Naive thymus-derived CD8-positive, alpha-beta T cell (primary cell): ENCODE results near the gene FAHD1. TPM values are rescaled to one million over a fixed set of nuclear protein-coding genes. Genes with fewer than 3 reads are reported as not detected.
"Not testable (repeated sequence)": the region's sequence is repeated elsewhere in the genome, so short reads cannot be mapped to it uniquely, and the experiment has no call there.

Experiments
- ATAC-seq, 2 donors: fragments of 150-1000 bp; cut with Tn5 transposase in 1 of 2; sonication (Bioruptor Pico), chemical (Tn5 transposase) in 1 of 2; 1 replicate in 1 of 2; 2 replicates in 1 of 2; pipeline ENCODE4 v1.10.0; 2021; ENCODE audit warnings: mild to moderate bottlenecking in 2 of 2, moderate library complexity in 2 of 2
- POLR2A ChIA-PET: fragments of 350-600 bp; sonication (Branson Sonifier 250); formaldehyde crosslinking; loops from one replicate; lab custom pipeline; 2021; ENCODE audit warnings: antibody characterized with exemption; lab: Charles Lee
- DNase-seq, 10 donors: peaks; one replicate each; pipeline versions ENCODE4 v3.0.0 to v3.0.0-alpha.2; 2020 to 2022
- H3K27ac Mint-ChIP-seq, 10 donors: one replicate each; pipeline ENCODE4 v1.8.0; 2020 to 2022; ENCODE audit warnings: mild to moderate bottlenecking in 10 of 10, mixed read lengths in 10 of 10, moderate library complexity in 4 of 10, inconsistent platforms in 1 of 10
- H3K27me3 Mint-ChIP-seq, 5 donors: one replicate each; pipeline ENCODE4 v1.8.0; 2021 to 2022; ENCODE audit warnings: mixed read lengths in 5 of 5
- H3K36me3 Mint-ChIP-seq, 3 donors: one replicate each; pipeline ENCODE4 v1.8.0; 2020 to 2022; ENCODE audit warnings: mixed read lengths in 3 of 3, mild to moderate bottlenecking in 2 of 3, inconsistent platforms in 1 of 3
- H3K4me1 Mint-ChIP-seq, 4 donors: one replicate each; pipeline ENCODE4 v1.8.0; 2021 to 2022; ENCODE audit warnings: mixed read lengths in 4 of 4
- H3K4me3 Mint-ChIP-seq, 10 donors: one replicate each; pipeline ENCODE4 v1.8.0; 2020 to 2022; ENCODE audit warnings: mild to moderate bottlenecking in 10 of 10, mixed read lengths in 10 of 10, moderate library complexity in 6 of 10, inconsistent platforms in 1 of 10
- H3K9me3 Mint-ChIP-seq, 9 donors: one replicate each; pipeline ENCODE4 v1.8.0; 2020 to 2022; ENCODE audit warnings: mixed read lengths in 9 of 9, mild to moderate bottlenecking in 3 of 9, inconsistent platforms in 1 of 9, moderate library complexity in 1 of 9
- polyA plus RNA-seq, 3 donors: library from polyadenylated mRNA; unstranded; fragments of 300-500 nt; fragmentation: Illumina TruSeq; gene quantifications; one replicate each; pipeline ENCODE4 v1.2.3, GENCODE V29; 2021
- total RNA-seq, 8 experiments: library from RNA in 2 of 8; stranded (reverse) in 2 of 8; gene quantifications; one replicate each; pipeline ENCODE4 v1.2.3 and lab custom pipeline; 2021 to 2026

Gene FAHD1
- total and polyA plus RNA-seq, 5 experiments from 2014 or later = 11.1 to 34.2 (median 20.3) TPM

DNA sequence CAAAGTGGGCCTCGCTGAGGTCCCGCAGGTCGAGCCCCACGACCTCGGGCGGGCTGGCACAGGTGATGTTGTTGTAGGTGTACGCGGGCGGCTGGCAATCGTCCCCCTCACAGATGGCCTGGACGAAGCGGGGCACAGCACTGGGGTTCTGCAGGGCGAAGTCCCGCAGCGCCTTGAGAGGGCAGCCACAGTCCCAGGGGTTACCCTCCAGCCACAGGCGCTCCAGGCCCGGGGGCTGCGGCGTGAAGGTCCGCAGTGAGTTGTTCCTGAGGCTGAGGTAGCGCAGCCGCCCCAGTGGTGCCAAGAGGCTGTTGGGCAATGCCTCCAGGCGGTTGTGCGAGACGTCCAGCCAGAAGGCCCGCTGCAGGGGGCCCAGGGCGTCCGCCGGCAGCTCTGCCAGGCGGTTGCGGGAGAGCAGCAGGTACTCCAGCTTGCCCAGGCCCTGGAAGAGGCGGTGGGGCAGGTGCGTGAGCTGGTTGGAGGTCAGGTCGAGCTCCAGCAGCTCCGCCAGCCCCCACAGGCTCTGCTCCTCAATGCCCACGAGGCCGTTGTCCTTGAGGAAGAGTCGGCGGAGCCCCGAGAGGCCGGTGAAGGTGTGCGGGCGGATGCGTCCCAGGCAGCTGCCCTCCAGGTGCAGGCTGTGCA, 36.3 kb upstream of the FAHD1 start:
- ATAC-seq = no peak
- Mint-ChIP-seq H3K4me3 (no peak overlapping the region), H3K36me3 (peaks cover 0 to 11% (median 6%) of the 10 kb centered on the region in 3 donors), H3K27ac (no peak overlapping the region), H3K9me3 (no peaks in the 10 kb centered on the region), H3K4me1 (peaks cover 1 to 15% (median 3%) of the 10 kb centered on the region in 4 donors), H3K27me3 (no peaks in the 10 kb centered on the region)
- DNase-seq = peak in 1 of 10 donors; percentile 61
- POLR2A ChIA-PET = no interaction called here

DNA sequence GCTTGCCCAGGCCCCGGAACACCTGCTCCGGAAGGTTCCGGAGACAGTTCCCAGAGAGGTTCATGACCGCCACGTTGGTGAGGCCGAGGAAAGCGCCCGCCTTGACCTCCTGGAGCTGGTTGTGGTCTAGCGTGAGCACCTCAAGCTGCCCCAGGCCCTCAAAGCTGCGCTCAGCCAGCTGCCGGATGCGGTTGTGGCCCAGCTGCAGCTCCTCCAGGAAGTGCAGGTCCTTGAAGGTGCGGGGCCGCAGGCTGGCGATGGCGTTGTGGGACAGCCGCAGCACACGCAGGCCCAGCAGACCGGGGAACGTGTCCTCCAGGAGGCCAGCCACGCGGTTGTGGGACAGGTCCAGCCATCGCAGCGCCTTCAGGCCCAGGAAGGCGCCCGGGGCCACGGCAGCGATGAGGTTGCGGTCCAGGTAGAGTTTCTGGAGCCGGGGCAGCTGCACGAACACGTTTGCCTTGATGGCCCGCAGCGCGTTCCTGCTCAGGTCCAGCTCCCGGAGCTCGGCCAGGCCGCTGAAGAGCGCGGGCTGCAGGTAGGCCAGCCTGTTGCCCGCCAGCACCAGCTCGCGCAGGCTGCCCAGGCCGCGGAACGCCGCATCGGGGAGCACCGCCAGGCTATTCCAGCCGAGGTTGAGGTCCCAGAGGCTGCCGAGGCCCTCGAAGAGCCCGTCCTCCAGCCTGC, 35.6 kb upstream of the FAHD1 start:
- DNase-seq (peak in 1 of 10 donors; percentile 42), ATAC-seq (no peak)
- H3K36me3 Mint-ChIP-seq = peaks cover 0 to 11% (median 6%) of the 10 kb centered on the region in 3 donors
- no peak overlapping the region for H3K27ac Mint-ChIP-seq
- H3K4me3 Mint-ChIP-seq = no peak overlapping the region
- H3K9me3 Mint-ChIP-seq = no peaks in the 10 kb centered on the region
- H3K4me1 Mint-ChIP-seq = peaks cover 0 to 9% (median 3%) of the 10 kb centered on the region in 4 donors
- POLR2A ChIA-PET = interaction anchor here (0.8 kb wide), 1 partner anchor 9 kb away, joined by 3 read pairs; the partner anchor contains the start of genes NUBP2 and SPSB3
- H3K27me3 Mint-ChIP-seq = no peaks in the 10 kb centered on the region

- Mint-ChIP-seq H3K9me3 (peaks cover 0 to 2% (median 1%) of the 10 kb centered on the region in 9 donors), H3K27me3 (no peaks in the 10 kb centered on the region), H3K36me3 (peaks cover 0 to 11% (median 6%) of the 10 kb centered on the region in 3 donors), H3K4me1 (peaks cover 0 to 4% (median 3%) of the 10 kb centered on the region in 4 donors), H3K27ac (no peak overlapping the region), H3K4me3 (no peak overlapping the region)
- no peak for ATAC-seq
- POLR2A ChIA-PET = interaction anchor here (0.8 to 2.1 kb wide), 2 partner anchors 10 kb away, joined by 3 to 10 read pairs; partner anchors contain the start of genes NUBP2 and SPSB3
- no peak for DNase-seq
Measured at GRCh38 chr16:1791943-1792812, 34.8 kb upstream of the FAHD1 start.

GRCh38 chr16:1792836-1793577, 34.0 kb upstream of the FAHD1 start:
- H3K36me3 Mint-ChIP-seq = peaks cover 0 to 11% (median 6%) of the 10 kb centered on the region in 3 donors
- DNase-seq = peak in 1 of 10 donors; percentile 58
- ATAC-seq = no peak
- H3K27me3 Mint-ChIP-seq = no peaks in the 10 kb centered on the region
- no peak overlapping the region for H3K4me3 Mint-ChIP-seq
- H3K27ac Mint-ChIP-seq = no peak overlapping the region
- H3K9me3 Mint-ChIP-seq = peaks cover 0 to 5% (median 3%) of the 10 kb centered on the region in 9 donors
- H3K4me1 Mint-ChIP-seq = peaks cover 0 to 4% (median 2%) of the 10 kb centered on the region in 4 donors
- POLR2A ChIA-PET = interaction anchor here (0.5 to 2.1 kb wide), 3 partner anchors 11 to 1325 kb away, joined by 3 to 10 read pairs (median 4); partner anchors contain the start of genes NUBP2 and SPSB3

- H3K27me3 Mint-ChIP-seq = no peaks in the 10 kb centered on the region
- no peak within 1 kb of the TSS for H3K4me3 Mint-ChIP-seq
- ATAC-seq (no peak), DNase-seq (no peak)
- no peak within 1 kb of the TSS for H3K27ac Mint-ChIP-seq
- POLR2A ChIA-PET = interaction anchor here (0.5 to 2.1 kb wide), 3 partner anchors 11 to 1324 kb away, joined by 3 to 10 read pairs (median 4); partner anchors contain the start of genes NUBP2 and SPSB3
- H3K36me3 Mint-ChIP-seq = peaks cover 0 to 8% (median 6%) of the 10 kb centered on the region in 3 donors
- H3K4me1 Mint-ChIP-seq = peaks cover 0 to 4% (median 2%) of the 10 kb centered on the region in 4 donors
- peaks cover 0 to 5% (median 3%) of the 10 kb centered on the region in 9 donors for H3K9me3 Mint-ChIP-seq
Measured at GRCh38 chr16:1793578-1794220, 33.3 kb upstream of the FAHD1 start, which contains the start of gene IGFALS. IGFALS (minus strand) TSS chr16:1793705; CDS start chr16:1793652, 53 bp downstream.

DNA sequence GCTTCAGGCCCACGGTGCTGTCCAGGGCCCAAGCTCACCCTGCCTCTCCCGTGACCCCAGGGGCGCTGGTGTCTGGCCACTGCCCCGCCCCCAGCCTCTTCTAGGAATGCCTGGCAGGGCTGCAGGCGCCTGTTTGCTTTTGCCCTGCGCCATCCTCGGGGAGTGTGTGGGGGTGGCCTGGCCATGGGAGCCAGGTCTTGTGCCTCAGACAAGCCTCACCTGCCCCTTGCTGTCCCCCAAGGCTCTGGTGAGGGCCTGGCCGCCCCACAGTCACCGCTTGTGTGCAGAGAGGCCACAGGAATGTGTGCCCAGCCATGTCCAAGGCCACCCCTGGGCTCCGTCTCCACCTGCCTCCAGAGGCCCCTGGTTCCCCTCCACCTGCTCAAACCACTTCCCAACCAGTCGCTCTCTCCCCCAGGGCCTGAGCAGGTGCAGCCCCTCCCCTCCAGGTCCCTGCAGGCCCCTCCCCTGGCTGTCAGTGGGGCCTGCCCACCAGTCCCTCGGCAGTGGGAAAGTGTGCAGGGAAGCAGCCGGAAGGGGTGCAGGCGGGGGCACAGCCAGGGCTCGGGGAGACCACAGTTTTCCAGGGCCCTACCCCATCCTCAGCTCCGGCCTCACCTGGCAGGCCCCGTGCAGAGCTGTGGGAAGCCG, 32.7 kb upstream of the FAHD1 start:
- no peak overlapping the region for H3K4me3 Mint-ChIP-seq
- DNase-seq (peak in 1 of 10 donors; percentile 49), ATAC-seq (no peak)
- peaks cover 0 to 8% (median 3%) of the 10 kb centered on the region in 9 donors for H3K9me3 Mint-ChIP-seq
- no peaks in the 10 kb centered on the region for H3K27me3 Mint-ChIP-seq
- POLR2A ChIA-PET = interaction anchor here (2.1 kb wide), 1 partner anchor 12 kb away, joined by 10 read pairs; the partner anchor contains the start of genes NUBP2 and SPSB3
- H3K4me1 Mint-ChIP-seq = no peaks in the 10 kb centered on the region
- peaks cover 0 to 2% (median 0%) of the 10 kb centered on the region in 3 donors for H3K36me3 Mint-ChIP-seq
- H3K27ac Mint-ChIP-seq = no peak overlapping the region

DNA sequence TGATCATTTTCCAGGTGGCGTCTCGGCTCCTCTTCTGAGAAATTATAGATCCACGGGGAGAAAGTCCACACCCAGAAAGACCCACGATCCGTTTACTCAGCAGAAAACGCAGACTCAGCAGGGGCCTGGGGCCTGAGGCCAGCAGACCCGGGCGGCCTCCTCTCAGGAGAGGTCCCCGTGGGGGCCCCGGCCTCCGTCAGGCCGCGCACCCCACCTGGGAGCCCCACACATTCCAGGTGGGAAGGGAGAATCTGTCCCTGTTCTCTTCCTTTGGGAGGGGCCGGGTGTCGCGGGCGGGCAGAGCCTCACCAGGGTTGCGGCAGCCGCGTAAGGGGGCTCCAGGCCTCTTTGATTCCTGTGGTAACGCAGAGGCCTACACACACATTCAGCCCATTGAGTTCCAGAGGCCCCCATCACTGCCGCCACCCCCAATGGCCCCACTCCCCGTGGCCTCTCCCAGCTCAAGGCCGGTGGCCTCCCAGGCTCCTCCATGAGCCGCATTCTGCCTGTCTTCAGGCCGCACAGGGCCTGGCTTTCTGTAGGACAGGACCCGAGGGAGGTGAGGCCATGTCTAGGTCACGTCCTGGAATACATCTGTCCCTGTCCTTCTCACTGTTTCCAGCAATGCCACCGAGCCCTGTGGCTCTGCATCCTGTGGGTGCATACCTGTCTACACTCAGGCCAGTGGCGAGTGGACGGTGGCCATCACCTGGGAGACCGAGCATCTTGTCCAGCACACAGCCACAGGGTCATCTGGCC, 31.9 kb upstream of the FAHD1 start:
- H3K9me3 Mint-ChIP-seq = peaks cover 0 to 8% (median 3%) of the 10 kb centered on the region in 9 donors
- peaks cover 0 to 1% (median 0%) of the 10 kb centered on the region in 4 donors for H3K4me1 Mint-ChIP-seq
- ATAC-seq (no peak), DNase-seq (peak in 1 of 10 donors; percentile 42)
- no peak overlapping the region for H3K4me3 Mint-ChIP-seq
- H3K36me3 Mint-ChIP-seq = peaks cover 0 to 2% (median 0%) of the 10 kb centered on the region in 3 donors
- no peak overlapping the region for H3K27ac Mint-ChIP-seq
- POLR2A ChIA-PET = no interaction called here
- no peaks in the 10 kb centered on the region for H3K27me3 Mint-ChIP-seq

GRCh38 chr16:1799263-1799662, 27.7 kb upstream of the FAHD1 start:
- ATAC-seq, H3K27me3 Mint-ChIP-seq, H3K9me3 Mint-ChIP-seq, H3K4me1 Mint-ChIP-seq, DNase-seq, H3K36me3 Mint-ChIP-seq, H3K4me3 Mint-ChIP-seq, POLR2A ChIA-PET, H3K27ac Mint-ChIP-seq: not testable (repeated sequence)

DNA sequence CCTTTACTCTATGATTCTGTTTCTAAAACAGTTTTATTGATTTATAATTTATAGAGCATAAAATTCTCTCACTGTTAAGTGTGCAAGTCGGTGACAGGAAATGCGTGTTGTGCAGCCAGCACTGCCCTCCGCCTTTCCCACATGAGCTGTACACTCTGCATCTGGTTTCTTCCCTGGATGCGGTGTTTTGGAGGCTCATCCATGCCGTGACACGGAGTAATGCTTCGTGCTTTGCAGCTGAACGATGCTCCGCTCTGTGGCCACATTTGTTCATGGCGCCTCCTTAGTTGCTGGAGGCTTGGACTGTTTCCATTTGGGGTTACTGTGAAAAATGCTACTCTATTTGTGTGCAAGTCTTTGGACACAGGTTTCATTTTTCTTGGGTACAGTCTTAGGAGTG, 26.3 kb upstream of the FAHD1 start:
- peaks cover 0 to 8% (median 3%) of the 10 kb centered on the region in 9 donors for H3K9me3 Mint-ChIP-seq
- H3K4me1 Mint-ChIP-seq = peaks cover 0 to 1% (median 0%) of the 10 kb centered on the region in 4 donors
- no peak overlapping the region for H3K4me3 Mint-ChIP-seq
- ATAC-seq = no peak
- no peaks in the 10 kb centered on the region for H3K27me3 Mint-ChIP-seq
- no peak overlapping the region for H3K27ac Mint-ChIP-seq
- POLR2A ChIA-PET = interaction anchor here (0.5 to 1.0 kb wide), 2 partner anchors 18 to 139 kb away, joined by 4 to 5 read pairs; partner anchors contain the start of genes NUBP2 and SPSB3
- DNase-seq = no peak
- H3K36me3 Mint-ChIP-seq = peaks cover 0 to 9% (median 3%) of the 10 kb centered on the region in 3 donors

GRCh38 chr16:1807626-1808025, 19.4 kb upstream of the FAHD1 start:
- Mint-ChIP-seq H3K27me3 (no peaks in the 10 kb centered on the region), H3K27ac (no peak overlapping the region)
- no peak for ATAC-seq

More at GRCh38 chr16:1807626-1808025, 19.4 kb upstream of the FAHD1 start:
- Mint-ChIP-seq H3K9me3 (peaks cover 0 to 9% (median 0%) of the 10 kb centered on the region in 9 donors), H3K4me3 (no peak overlapping the region), H3K36me3 (peaks cover 0 to 53% (median 18%) of the 10 kb centered on the region in 3 donors), H3K4me1 (peaks cover 0 to 3% (median 2%) of the 10 kb centered on the region in 4 donors)
- no peak for DNase-seq
- POLR2A ChIA-PET = no interaction called here
